CD8-positive, alpha-beta memory T cell (primary cell): ENCODE data around the gene SYNPO2L. TPM values are rescaled to one million over a fixed set of nuclear protein-coding genes. Genes with fewer than 3 reads are reported as not detected.
A peak's percentile ranks its signal among the peaks of the same experiment; 100 is the strongest.

Source experiments
- CTCF ChIA-PET: fragments of 350-600 bp; sonication (Branson Sonifier 250); formaldehyde crosslinking; loops from one replicate; lab custom pipeline; 2021; ENCODE audit warnings: antibody characterized with exemption; lab: Charles Lee
- POLR2A ChIA-PET: fragments of 350-600 bp; sonication (Branson Sonifier 250); formaldehyde crosslinking; loops from one replicate; lab custom pipeline; 2021; ENCODE audit warnings: antibody characterized with exemption; lab: Charles Lee
- DNase-seq, 5 donors: peaks; one replicate each; pipeline versions ENCODE4 v3.0.0 to v3.0.0-alpha.2; 2020 to 2022; ENCODE audit warnings: mixed read lengths in 1 of 5
- H3K27ac ChIP-seq: one replicate; pipeline ENCODE4 v1.7.0; 2013; ENCODE audit warnings: low read depth, mild to moderate bottlenecking, low read length, moderate library complexity
- H3K27me3 ChIP-seq: 2 replicates; pipeline ENCODE4 v1.7.0; 2013; ENCODE audit warnings: low read length, mild to moderate bottlenecking; ENCODE audit not compliant: insufficient read depth, poor library complexity, severe bottlenecking
- H3K36me3 ChIP-seq: 2 replicates; pipeline ENCODE4 v1.7.0; 2013; ENCODE audit warnings: mild to moderate bottlenecking, low read length, moderate library complexity; ENCODE audit not compliant: insufficient read depth
- H3K4me1 ChIP-seq: 2 replicates; pipeline ENCODE4 v1.7.0; 2013; ENCODE audit warnings: mild to moderate bottlenecking, low read length, moderate library complexity; ENCODE audit not compliant: insufficient read depth
- H3K4me3 ChIP-seq: 2 replicates; pipeline ENCODE4 v1.7.0; 2013; ENCODE audit warnings: mild to moderate bottlenecking, low read length
- H3K9me3 ChIP-seq: 2 replicates; pipeline ENCODE4 v1.7.0; 2013; ENCODE audit warnings: mild to moderate bottlenecking, low read length
- H3K27ac Mint-ChIP-seq, 8 donors: one replicate each; pipeline ENCODE4 v1.8.0; 2020 to 2021; ENCODE audit warnings: mixed read lengths in 8 of 8, mild to moderate bottlenecking in 6 of 8, inconsistent platforms in 3 of 8, moderate library complexity in 3 of 8
- H3K27me3 Mint-ChIP-seq, 2 donors: one replicate each; pipeline ENCODE4 v1.8.0; 2020 to 2021; ENCODE audit warnings: mixed read lengths in 2 of 2, mild to moderate bottlenecking in 1 of 2, moderate library complexity in 1 of 2
- H3K36me3 Mint-ChIP-seq, 3 donors: one replicate each; pipeline ENCODE4 v1.8.0; 2020 to 2021; ENCODE audit warnings: mixed read lengths in 3 of 3, inconsistent platforms in 1 of 3, mild to moderate bottlenecking in 1 of 3
- H3K4me1 Mint-ChIP-seq, 3 donors: one replicate each; pipeline ENCODE4 v1.8.0; 2020 to 2021; ENCODE audit warnings: mixed read lengths in 3 of 3, inconsistent platforms in 1 of 3, mild to moderate bottlenecking in 1 of 3
- H3K4me3 Mint-ChIP-seq, 7 donors: one replicate each; pipeline ENCODE4 v1.8.0; 2020 to 2021; ENCODE audit warnings: mixed read lengths in 7 of 7, mild to moderate bottlenecking in 6 of 7, moderate library complexity in 4 of 7, inconsistent platforms in 2 of 7
- H3K9me3 Mint-ChIP-seq, 5 donors: one replicate each; pipeline ENCODE4 v1.8.0; 2020 to 2022; ENCODE audit warnings: mixed read lengths in 5 of 5, mild to moderate bottlenecking in 3 of 5, moderate library complexity in 2 of 5, inconsistent platforms in 1 of 5
- polyA plus RNA-seq: library from polyadenylated mRNA; unstranded; fragments of 300-500 nt; fragmentation: Illumina TruSeq; gene quantifications from one replicate; pipeline ENCODE4 v1.2.3, GENCODE V29; 2021
- total RNA-seq, 2 experiments: library from RNA; stranded (reverse); gene quantifications; one replicate each; pipeline ENCODE4 v1.2.3, GENCODE V29; 2021

SYNPO2L gene
- total and polyA plus RNA-seq, 3 experiments from 2014 or later: not detected

DNA sequence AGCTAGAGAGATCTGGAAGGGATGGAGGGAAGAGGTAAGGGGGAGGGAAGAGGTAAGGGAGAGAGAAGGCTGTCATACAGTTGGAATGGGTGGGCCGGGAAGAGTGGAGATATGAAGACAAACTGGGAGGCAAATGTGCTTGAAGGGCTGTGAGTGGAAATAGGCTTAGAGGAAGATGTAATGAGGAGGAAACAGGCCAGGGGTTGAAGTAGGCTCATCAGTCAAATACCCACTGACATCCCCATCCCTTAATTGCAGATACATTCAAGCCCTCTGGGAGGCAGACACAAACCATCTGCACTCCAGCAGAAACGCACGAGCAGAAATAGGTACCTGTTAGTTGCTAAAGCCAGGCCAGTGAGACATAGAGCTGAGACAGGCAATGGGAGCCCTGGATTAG, 2.1 kb downstream of the SYNPO2L start:
- no peak overlapping the region for H3K27ac Mint-ChIP-seq
- CTCF ChIA-PET: no interaction called here

DNA sequence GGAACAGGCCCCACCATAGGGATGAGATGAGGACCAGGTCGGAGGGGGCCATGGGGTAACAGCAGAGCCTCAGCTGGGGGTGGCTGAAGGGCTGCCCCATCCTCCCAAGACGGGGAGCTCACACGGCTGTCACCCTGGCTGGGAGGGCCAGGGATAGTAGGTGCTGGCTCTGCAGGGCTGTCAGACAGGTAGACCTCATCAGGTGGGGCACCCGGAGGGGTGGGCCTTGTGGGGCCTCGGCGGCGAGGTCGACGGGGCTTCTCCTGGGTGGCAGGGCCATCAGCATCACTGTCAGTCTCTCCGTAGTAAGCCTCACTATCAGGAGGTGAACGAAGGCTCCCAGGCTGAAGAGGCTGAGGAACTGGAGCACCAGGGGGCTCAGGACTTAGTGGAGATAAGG, 2.6 kb downstream of the SYNPO2L start:
- H3K4me1 ChIP-seq: no peaks in the 10 kb centered on the region
- no peaks in the 10 kb centered on the region for H3K36me3 Mint-ChIP-seq
- ChIA-PET POLR2A (no interaction called here), CTCF (no interaction called here)
- H3K27me3 Mint-ChIP-seq: peaks cover 5 to 6% of the 10 kb centered on the region in 2 donors
- H3K36me3 ChIP-seq: no peaks in the 10 kb centered on the region
- DNase-seq: no peak
- H3K27ac Mint-ChIP-seq: no peak overlapping the region
- H3K9me3 Mint-ChIP-seq: no peaks in the 10 kb centered on the region
- H3K27ac ChIP-seq: no peak overlapping the region
- no peaks in the 10 kb centered on the region for H3K9me3 ChIP-seq
- H3K4me3 ChIP-seq: no peak overlapping the region
- H3K4me3 Mint-ChIP-seq: no peak overlapping the region
- no peaks in the 10 kb centered on the region for H3K27me3 ChIP-seq
- peaks cover 4 to 11% (median 6%) of the 10 kb centered on the region in 3 donors for H3K4me1 Mint-ChIP-seq

More for the DNA sequence above, 2.1 kb downstream of the SYNPO2L start:
- no peaks in the 10 kb centered on the region for H3K4me1 ChIP-seq
- no peak overlapping the region for H3K4me3 ChIP-seq
- Mint-ChIP-seq H3K4me3 (no peak overlapping the region), H3K4me1 (peaks cover 4 to 11% (median 6%) of the 10 kb centered on the region in 3 donors), H3K36me3 (no peaks in the 10 kb centered on the region), H3K27me3 (peaks cover 4 to 5% of the 10 kb centered on the region in 2 donors), H3K9me3 (no peaks in the 10 kb centered on the region)
- no peaks in the 10 kb centered on the region for H3K9me3 ChIP-seq
- no peak overlapping the region for H3K27ac ChIP-seq
- no peak for DNase-seq
- H3K27me3 ChIP-seq: no peaks in the 10 kb centered on the region
- H3K36me3 ChIP-seq: no peaks in the 10 kb centered on the region
- POLR2A ChIA-PET: no interaction called here

DNA sequence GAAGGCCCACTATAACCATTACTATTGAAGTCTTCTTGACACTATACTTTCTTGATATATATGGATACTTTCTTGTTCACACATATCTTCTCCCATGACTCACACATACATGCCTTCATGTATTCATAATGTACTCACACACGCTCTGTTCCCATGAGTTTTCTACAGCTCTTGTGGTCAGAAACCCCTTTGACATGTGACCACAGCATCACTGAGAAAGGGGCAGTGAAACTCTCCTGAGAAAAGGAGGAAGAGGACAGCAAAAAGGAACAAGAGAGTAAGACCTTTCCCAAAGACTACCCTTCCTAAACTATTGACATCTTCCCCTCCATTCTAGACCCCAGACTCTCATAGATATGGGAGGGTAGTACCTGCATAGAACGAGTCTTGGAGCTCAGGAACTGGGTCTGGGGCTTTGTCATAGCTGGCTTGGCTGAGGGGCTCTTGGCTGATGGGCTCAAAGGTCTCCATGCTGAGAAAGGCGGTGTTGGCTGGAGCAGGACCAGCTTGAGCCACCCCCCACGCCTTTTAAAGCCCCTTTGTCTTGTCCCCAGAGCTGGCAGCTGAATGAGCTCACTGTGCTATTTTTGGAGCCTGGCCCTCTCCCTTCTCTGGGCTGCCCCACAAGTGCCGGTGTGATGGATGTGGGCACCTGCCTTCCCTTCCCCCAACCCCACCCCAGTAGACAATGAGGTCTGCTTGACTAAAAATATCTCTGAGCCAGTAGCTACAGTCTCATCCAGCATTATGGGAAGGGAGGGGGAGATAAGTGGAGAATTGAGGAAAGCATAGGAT, 5.1 kb downstream of the SYNPO2L start:
- H3K36me3 ChIP-seq: no peaks in the 10 kb centered on the region
- no peak overlapping the region for H3K4me3 ChIP-seq
- Mint-ChIP-seq H3K27ac (no peak overlapping the region), H3K4me3 (no peak overlapping the region), H3K27me3 (peaks cover 5 to 7% of the 10 kb centered on the region in 2 donors), H3K9me3 (no peaks in the 10 kb centered on the region), H3K36me3 (peaks cover 0 to 2% (median 0%) of the 10 kb centered on the region in 3 donors), H3K4me1 (peaks cover 4 to 7% (median 6%) of the 10 kb centered on the region in 3 donors)
- ChIA-PET CTCF (no interaction called here), POLR2A (no interaction called here)
- H3K4me1 ChIP-seq: no peaks in the 10 kb centered on the region
- H3K27me3 ChIP-seq: no peaks in the 10 kb centered on the region
- H3K27ac ChIP-seq: no peak overlapping the region
- H3K9me3 ChIP-seq: no peaks in the 10 kb centered on the region
- DNase-seq: no peak

DNA sequence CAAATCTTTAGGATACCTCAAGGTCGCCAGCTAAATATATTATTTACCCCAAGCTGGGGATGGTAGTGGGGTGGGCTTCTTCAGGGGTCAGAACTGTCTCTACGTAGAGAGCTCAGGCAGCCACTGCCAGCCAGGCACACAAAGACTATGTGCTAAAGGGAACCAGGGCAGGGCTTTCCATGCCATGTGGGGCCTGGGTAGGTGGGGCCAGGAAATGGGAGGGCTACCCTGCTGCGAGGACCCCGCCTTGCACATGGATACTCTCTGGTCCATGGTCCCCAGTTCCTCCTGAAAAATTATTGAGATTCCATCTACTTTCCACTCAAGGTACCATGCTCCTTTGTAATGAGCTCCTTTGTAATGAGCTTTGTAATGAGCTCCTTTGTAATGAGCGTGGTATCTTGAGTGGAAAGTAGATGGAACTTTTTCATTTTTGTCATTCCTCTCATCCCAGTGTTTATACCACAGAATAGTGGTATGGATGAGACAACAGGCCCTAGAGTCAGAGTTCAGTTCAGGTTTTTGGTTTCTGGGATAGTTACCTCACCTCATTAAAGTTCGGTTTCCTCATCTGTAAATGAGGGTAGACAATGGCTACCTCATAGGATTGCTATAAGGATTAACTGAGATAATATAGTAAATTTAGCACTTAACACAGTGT, 5.8 kb downstream of the SYNPO2L start:
- Histone ChIP-seq H3K9me3 (no peaks in the 10 kb centered on the region), H3K27me3 (no peaks in the 10 kb centered on the region), H3K36me3 (no peaks in the 10 kb centered on the region), H3K27ac (no peak overlapping the region), H3K4me3 (no peak overlapping the region), H3K4me1 (no peaks in the 10 kb centered on the region)
- peak overlapping the region in 1 of 8 donors; percentile 35 for H3K27ac Mint-ChIP-seq
- H3K36me3 Mint-ChIP-seq: peaks cover 0 to 2% (median 0%) of the 10 kb centered on the region in 3 donors
- POLR2A ChIA-PET: no interaction called here
- H3K27me3 Mint-ChIP-seq: peaks cover 5 to 7% of the 10 kb centered on the region in 2 donors
- CTCF ChIA-PET: no interaction called here
- H3K9me3 Mint-ChIP-seq: no peaks in the 10 kb centered on the region
- no peak for DNase-seq
- no peak overlapping the region for H3K4me3 Mint-ChIP-seq
- peaks cover under 1 to 2% (median under 1%) of the 10 kb centered on the region in 3 donors for H3K4me1 Mint-ChIP-seq

DNA sequence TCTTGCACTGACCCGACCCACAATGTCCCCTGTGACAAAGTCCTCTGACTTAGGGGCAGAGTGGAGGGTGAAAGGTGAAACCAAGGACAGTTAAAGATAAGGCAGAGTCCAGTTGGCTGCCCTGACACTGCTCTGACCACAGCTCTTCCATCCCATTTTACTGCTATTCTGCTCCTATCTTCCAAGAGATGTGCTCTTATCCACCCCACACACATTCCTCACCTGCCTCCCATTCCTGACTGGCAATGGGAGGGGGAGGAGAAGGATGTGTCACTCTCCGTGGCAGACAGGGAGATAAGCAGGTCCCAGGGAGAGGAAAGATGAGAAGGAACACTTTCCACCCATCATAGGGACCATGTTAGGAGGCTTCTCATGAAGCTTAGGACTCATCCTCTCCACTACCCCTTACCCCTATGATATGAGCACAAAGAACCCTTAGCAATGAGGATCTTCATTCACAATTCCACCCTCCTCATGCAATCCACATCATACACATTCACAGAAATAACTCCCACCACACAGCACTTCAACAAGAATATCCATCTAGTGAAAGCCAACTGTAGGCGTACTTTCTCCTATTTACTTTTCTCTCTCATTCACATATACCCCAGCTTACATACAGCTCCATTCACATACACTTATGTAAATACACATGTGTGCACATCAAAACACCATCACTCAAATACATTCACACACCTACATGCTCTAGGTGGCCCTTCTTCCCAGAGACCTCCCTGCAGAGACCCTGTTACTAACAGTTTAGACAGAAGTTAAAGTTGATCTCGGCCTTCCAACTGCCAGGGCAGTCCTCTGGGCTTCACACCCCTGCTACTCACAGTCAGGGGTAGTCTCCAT, 6.6 kb downstream of the SYNPO2L start:
- no peak for DNase-seq
- H3K4me3 Mint-ChIP-seq: peak overlapping the region in 4 of 7 donors; percentile 1 to 65 (median 8)

DNA sequence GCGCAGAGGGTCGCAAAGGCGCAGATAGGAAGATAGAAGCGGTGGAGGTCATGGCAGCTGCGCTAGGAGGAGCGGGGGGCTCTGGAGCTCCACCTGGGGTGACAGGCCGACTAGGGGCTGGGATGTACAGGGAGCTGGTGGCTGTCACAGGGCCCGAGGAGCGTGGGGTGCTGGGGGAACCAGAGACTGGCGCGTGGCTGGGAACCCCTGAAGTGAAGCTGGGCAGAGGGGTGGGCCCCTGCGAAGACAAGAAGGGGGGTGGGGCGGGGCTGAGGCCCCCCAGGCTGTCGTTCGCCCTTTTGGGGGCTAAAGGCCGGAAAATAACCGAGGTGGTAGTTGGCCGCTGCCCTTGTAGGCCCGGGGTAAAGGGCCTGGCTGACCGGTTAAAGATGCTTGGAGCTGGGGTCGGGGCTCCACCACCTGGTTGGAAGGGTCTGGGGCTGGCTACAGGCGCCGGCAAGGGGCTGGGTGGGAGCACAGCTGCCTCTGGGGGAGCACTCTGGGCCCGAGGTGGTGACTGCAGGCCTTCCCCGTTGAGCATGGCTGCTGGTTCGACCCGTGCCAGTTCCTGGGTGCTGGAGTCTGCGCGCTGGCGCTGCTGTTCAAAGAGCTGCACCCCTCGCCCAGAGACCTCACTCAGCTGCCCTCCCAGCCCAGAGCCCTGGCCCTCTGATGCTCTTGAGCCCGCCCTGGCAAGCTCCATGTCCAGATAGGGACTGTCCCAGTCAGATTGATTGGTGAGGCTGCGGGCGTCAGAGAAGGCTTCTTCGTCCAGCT, 7.8 kb downstream of the SYNPO2L start:
- ChIA-PET CTCF (interaction anchor here (0.8 to 11.6 kb wide), 2 partner anchors 119 to 132 kb away, joined by 3 to 150 read pairs; no protein-coding TSS in a partner anchor), POLR2A (no interaction called here)
- Mint-ChIP-seq H3K27me3 (peaks cover 7 to 11% of the 10 kb centered on the region in 2 donors), H3K4me1 (peaks cover 3 to 9% (median 6%) of the 10 kb centered on the region in 3 donors), H3K27ac (peak overlapping the region in 1 of 8 donors; percentile 14), H3K9me3 (no peaks in the 10 kb centered on the region), H3K36me3 (peaks cover 0 to 2% (median 0%) of the 10 kb centered on the region in 3 donors), H3K4me3 (peak overlapping the region in 6 of 7 donors; percentile 47 to 82 (median 62))
- no peak for DNase-seq
- Histone ChIP-seq H3K27ac (no peak overlapping the region), H3K4me1 (no peaks in the 10 kb centered on the region), H3K36me3 (no peaks in the 10 kb centered on the region), H3K9me3 (no peaks in the 10 kb centered on the region), H3K27me3 (no peaks in the 10 kb centered on the region), H3K4me3 (peak overlapping the region; percentile 32)

More for the DNA sequence above, 6.6 kb downstream of the SYNPO2L start:
- CTCF ChIA-PET: interaction anchor here (11.6 kb wide), 1 partner anchor 120 kb away, joined by 150 read pairs; no protein-coding TSS in a partner anchor
- Histone ChIP-seq H3K4me1 (no peaks in the 10 kb centered on the region), H3K36me3 (no peaks in the 10 kb centered on the region), H3K27me3 (no peaks in the 10 kb centered on the region), H3K27ac (no peak overlapping the region), H3K4me3 (no peak overlapping the region), H3K9me3 (no peaks in the 10 kb centered on the region)
- peaks cover 5 to 7% of the 10 kb centered on the region in 2 donors for H3K27me3 Mint-ChIP-seq
- POLR2A ChIA-PET: no interaction called here
- peak overlapping the region in 2 of 8 donors; percentile 35 to 43 for H3K27ac Mint-ChIP-seq
- H3K9me3 Mint-ChIP-seq: no peaks in the 10 kb centered on the region
- H3K36me3 Mint-ChIP-seq: peaks cover 0 to 2% (median 0%) of the 10 kb centered on the region in 3 donors
- H3K4me1 Mint-ChIP-seq: peaks cover under 1 to 2% (median 2%) of the 10 kb centered on the region in 3 donors

DNA sequence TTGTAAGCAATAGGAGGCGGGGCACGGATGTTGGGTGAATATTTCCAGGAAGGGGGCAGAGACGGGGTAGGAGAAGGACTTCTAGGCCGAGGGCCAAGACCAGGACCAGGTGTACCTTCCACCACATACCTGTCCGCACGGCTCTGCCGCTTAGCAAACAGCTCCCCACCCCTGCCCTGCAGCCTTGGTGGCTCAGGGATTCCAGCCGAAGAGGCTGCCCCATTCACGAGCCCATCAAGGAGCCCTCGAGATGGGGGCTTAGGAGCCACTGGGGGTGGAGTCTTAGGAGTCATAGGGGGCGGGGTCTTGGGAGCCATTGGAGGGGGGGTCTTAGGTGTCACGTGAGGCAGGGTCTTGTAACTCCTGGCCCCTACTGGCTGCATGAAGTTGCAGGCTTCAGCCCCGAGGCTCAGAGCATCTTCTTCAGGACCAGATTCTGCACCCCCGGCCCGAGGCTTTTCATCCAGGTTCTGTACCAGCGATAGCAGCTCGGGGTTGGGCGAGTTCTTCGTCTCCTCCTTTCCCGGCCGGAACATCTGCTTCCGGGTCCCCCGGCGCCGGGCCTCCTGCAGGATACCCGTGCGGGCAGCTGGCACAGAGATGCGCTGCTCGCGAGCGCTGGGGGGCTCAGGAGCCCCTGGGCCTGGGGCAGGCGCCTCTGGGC, 8.5 kb downstream of the SYNPO2L start:
- peak in 1 of 5 donors; percentile 23 for DNase-seq
- ChIA-PET POLR2A (no interaction called here), CTCF (interaction anchor here (0.6 to 11.6 kb wide), 3 partner anchors 34 to 131 kb away, joined by 3 to 150 read pairs (median 3); no protein-coding TSS in a partner anchor)
- Histone ChIP-seq H3K27ac (no peak overlapping the region), H3K36me3 (no peaks in the 10 kb centered on the region), H3K27me3 (no peaks in the 10 kb centered on the region), H3K9me3 (no peaks in the 10 kb centered on the region), H3K4me3 (peak overlapping the region; percentile 32), H3K4me1 (no peaks in the 10 kb centered on the region)
- H3K27me3 Mint-ChIP-seq: peaks cover 7 to 11% of the 10 kb centered on the region in 2 donors
- peak overlapping the region in 6 of 7 donors; percentile 47 to 82 (median 62) for H3K4me3 Mint-ChIP-seq
- H3K27ac Mint-ChIP-seq: no peak overlapping the region
- no peaks in the 10 kb centered on the region for H3K9me3 Mint-ChIP-seq
- peaks cover 0 to 2% (median 0%) of the 10 kb centered on the region in 3 donors for H3K36me3 Mint-ChIP-seq
- H3K4me1 Mint-ChIP-seq: peaks cover 3 to 9% (median 6%) of the 10 kb centered on the region in 3 donors
